Embryonic facial prominence (tissue), 1 donor: ENCODE data around the gene TLN1.

Experiments
- DNase-seq: peaks from one replicate; pipeline ENCODE4 v3.0.0-alpha.2; 2016; ENCODE audit errors: extremely low spot score

The TLN1 gene

GRCh38 chr9:35661756-35662350 is 70.1 kb downstream of the TLN1 start:
- DNase-seq = no peak

DNA sequence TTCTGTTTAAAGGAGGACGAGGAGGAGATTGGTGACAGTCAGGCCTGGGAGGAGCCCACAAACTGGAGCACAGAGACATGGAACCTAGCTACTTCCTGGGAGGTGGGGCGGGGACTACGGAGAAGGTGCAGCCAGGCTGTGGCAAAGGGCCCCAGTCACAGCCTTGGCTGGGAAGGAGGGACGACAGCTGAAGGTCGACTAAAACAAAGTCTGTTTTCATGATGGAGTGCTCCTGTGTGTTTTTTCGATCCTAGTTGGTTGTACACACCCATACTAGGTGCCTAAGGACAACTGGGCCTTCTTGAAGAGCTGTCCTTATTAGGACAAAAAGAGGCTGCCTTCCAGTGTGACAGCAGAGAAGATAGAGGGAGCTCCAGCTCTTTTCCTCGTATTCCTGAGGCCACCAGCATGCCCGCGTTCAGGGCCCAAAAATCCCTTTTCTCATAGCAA is 71.0 kb downstream of the TLN1 start:
- DNase-seq = no peak

- no peak for DNase-seq
Observed at GRCh38 chr9:35659340-35659739, 72.7 kb downstream of the TLN1 start.

DNA sequence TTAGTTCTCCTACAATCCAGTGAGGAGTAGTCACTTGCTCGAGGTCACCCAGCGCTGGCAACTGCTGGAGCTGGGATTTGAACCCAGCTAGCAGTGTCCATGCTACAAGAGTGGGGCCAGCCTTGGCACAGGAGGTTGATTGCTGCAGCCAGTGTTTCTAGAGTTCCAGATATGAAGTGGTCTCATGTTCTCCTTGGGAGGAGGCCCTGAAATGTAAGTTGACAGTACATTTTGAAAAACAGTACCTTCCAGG is 73.1 kb downstream of the TLN1 start:
- no peak for DNase-seq

GRCh38 chr9:35658137-35658967 is 73.6 kb downstream of the TLN1 start, which contains the start of gene CCDC107:
Gene CCDC107 (plus strand): TSS chr9:35658292. CDS start chr9:35658380, 88 bp downstream.
- DNase-seq = peak; percentile 80

DNA sequence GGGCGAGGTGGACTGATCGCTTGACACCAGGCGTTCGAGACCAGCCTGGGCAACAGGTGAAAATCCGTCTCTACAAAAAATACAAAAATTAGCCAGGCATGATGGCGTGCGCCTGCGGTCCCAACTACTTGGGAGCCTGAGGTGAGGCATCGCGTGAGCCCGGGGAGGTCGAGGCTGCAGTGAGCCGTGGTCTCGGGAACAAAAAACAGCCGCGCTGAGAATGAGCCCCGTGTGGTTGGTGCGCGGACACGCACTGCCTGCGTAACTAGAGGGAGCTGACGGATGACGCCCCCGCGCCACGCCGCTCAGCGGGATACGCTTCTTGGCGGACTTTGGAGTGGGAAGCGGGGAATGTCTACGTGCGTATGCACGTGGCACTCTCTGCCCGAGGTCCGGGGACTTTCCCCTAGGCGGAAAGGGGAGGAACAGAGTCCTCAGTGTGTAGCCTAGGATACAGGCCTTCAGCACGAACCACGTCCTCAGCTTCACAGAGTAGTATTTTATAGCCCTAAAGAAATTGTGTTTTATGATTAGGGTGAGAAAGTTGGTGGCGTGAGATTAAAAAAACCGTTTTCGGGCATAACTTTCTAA is 74.4 kb downstream of the TLN1 start, which contains the start of gene RMRP:
RMRP (minus strand) TSS at position 474 of the 591 bp plus-strand sequence.
- peak; percentile 98 for DNase-seq

DNA sequence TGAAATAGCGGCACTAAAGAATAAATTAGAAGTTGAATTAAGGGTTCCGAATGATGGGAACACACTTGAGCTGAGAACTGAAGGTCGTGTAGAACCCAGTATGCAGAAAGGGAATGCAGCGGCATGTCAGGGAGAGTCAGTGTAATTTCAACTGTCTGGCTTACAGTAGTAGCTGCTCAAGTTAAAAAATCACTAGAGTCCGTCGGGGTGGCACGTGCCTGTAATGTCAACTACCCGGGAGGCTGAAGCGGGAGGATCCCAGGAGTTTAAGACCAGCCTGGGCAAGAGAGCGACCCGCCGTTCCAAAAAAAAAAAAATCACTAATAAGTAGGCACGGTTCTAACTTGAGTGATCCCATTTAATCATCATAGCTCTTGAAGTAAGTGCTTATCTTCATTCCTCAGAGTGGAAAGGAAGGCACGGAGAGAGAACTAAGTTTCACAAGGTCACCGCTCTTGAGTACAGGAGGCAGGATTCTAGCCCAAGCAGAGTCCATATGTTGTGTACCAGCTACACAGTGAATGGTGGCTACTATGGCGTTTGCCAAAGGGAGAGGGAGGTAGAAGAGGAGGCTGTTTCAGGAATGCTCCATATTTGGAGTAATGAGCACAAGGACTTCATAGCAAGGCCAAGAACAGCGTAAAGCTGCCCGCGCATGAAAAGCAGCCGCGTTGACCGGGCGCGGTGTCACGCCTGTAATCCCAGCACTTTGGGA is 75.0 kb downstream of the TLN1 start:
- no peak for DNase-seq

- DNase-seq = no peak
Observed at GRCh38 chr9:35656348-35656747, 75.6 kb downstream of the TLN1 start.

GRCh38 chr9:35653611-35654010 is 78.4 kb downstream of the TLN1 start:
- no peak for DNase-seq

GRCh38 chr9:35652829-35653209 is 79.2 kb downstream of the TLN1 start:
- no peak for DNase-seq

DNA sequence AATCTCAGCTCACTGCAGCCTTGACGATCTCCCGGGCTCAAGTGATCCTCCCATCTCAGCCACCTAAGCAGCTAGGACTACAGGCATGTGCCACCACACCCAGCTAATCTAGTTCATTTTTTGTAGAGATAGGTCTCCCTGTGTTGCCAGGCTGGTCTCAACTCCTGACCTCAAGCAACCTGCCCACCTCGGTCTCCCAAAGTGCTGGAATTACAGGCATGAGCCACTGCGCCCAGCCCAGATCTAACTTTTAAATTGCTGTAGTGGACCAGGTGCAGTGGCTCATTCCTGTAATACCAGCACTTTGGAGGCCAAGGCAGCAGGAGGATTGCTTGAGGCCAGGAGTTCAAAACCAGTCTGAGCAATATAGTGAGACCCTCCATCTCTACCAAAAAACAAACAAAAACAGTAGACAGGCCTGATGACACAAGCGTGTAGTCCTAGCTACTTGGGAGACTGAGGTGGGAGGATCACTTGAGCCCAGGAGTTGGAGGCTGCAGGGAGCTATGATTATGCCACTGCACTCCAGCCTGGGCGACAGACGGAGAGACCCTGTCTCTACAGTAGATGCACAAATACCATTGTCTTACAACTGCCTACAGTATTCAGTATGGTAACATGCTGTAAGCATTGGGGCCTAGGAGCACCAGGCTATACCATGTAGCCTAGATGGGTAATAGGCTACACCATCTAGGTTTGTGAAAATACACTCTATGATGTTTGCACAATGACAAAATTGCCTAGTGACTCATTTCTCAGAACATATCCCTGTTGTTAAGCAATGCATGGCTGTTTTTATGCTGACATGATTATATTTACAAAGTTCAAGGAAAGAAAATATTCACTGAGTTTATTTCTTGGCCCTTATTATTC is 79.8 kb downstream of the TLN1 start:
- no peak for DNase-seq

DNA sequence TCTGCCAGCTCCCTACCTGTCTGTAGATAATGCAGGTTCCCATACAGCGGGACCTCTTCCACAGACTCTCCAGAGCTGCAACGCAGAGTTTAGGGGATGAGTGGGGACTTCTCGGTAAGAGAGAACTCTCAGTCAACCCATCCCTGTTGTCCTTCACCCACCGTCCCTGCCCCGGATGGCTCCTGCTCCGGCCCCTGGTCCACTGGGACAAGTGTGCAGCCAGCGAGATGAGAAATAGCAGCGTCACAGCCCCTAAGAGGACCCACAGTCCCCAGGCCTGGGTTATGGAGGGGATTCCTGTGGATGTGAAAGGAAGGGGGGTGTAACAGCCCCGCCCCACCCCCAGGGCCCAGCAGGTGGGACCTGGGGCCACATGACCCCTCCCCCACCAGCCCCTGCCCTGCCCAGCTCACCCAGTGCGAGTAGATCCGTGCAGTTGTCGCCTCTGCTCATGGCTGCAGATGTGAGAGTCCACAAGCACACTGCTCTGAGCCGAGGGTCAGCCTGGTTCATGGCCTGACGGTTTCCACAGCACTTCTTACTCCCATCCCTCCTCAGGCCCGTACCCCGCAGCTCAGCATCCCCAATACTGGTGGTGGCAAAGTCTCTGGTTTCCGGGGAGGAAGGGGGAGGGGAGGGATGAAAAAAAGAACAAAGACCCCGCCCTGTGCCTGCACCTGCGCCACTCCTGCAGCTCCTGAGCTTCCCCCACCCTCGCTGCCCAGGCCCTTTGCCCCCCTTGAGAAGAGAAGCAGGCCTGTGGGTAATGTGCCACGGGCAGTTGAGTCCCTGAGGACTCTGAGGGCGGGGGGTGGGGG is 81.4 kb downstream of the TLN1 start, which contains the start of gene SIT1:
SIT1 (minus strand) TSS at position 591 of the 818 bp plus-strand sequence; CDS start at position 513, 78 bp downstream.
- DNase-seq = no peak

GRCh38 chr9:35649431-35650340 is 82.3 kb downstream of the TLN1 start:
- no peak for DNase-seq
